ENCODE measurements around the gene GLRA1. TPM values are rescaled to one million over a fixed set of nuclear protein-coding genes. Genes with fewer than 3 reads are reported as not detected.
"Not testable (repeated sequence)": the region's sequence is repeated elsewhere in the genome, so short reads cannot be mapped to it uniquely, and the experiment has no call there.

The GLRA1 gene
- total RNA-seq, 1 donor from 2014 or later = not detected

- TF ChIP-seq CTCF (IDR thresholded peaks at IDR 0.05; ENCODE audit: unreplicated experiment) = no peak
- Mint-ChIP-seq H3K9me3 (ENCODE audit: unreplicated experiment) (no peaks in the 10 kb centered on the region), H3K4me3 (ENCODE audit: unreplicated experiment) (no peak overlapping the region), H3K27me3 (ENCODE audit: unreplicated experiment) (no peaks in the 10 kb centered on the region), H3K27ac (ENCODE audit: unreplicated experiment) (no peak overlapping the region), H3K36me3 (ENCODE audit: low read depth, unreplicated experiment) (no peaks in the 10 kb centered on the region), H3K4me1 (ENCODE audit: unreplicated experiment) (no peaks in the 10 kb centered on the region)
- no peak for DNase-seq (ENCODE audit: low spot score)
These were observed 77.9 kb downstream of the GLRA1 start for GRCh38 chr5:151846765-151847164.

- not testable (repeated sequence) for DNase-seq (ENCODE audit: low spot score); H3K27ac Mint-ChIP-seq (ENCODE audit: unreplicated experiment); H3K4me1 Mint-ChIP-seq (ENCODE audit: unreplicated experiment); H3K4me3 Mint-ChIP-seq (ENCODE audit: unreplicated experiment); H3K27me3 Mint-ChIP-seq (ENCODE audit: unreplicated experiment)
- H3K9me3 Mint-ChIP-seq (ENCODE audit: unreplicated experiment) = peaks cover 40% of the 10 kb centered on the region
- peaks cover 25% of the 10 kb centered on the region for H3K36me3 Mint-ChIP-seq (ENCODE audit: low read depth, unreplicated experiment)
These were observed 91.8 kb downstream of the GLRA1 start for GRCh38 chr5:151832843-151833242.

- H3K36me3 Mint-ChIP-seq (ENCODE audit: low read depth, unreplicated experiment) = peaks cover 24% of the 10 kb centered on the region
- TF ChIP-seq CTCF (IDR thresholded peaks at IDR 0.05; ENCODE audit: unreplicated experiment) = no peak
- H3K27ac Mint-ChIP-seq (ENCODE audit: unreplicated experiment) = no peak overlapping the region
- peaks cover 1% of the 10 kb centered on the region for H3K27me3 Mint-ChIP-seq (ENCODE audit: unreplicated experiment)
- peaks cover 26% of the 10 kb centered on the region for H3K9me3 Mint-ChIP-seq (ENCODE audit: unreplicated experiment)
- no peak for DNase-seq (ENCODE audit: low spot score)
- no peak overlapping the region for H3K4me3 Mint-ChIP-seq (ENCODE audit: unreplicated experiment)
- peaks cover 4% of the 10 kb centered on the region for H3K4me1 Mint-ChIP-seq (ENCODE audit: unreplicated experiment)
These were observed 95.3 kb downstream of the GLRA1 start for GRCh38 chr5:151829370-151829769.

- TF ChIP-seq CTCF (IDR thresholded peaks at IDR 0.05; ENCODE audit: unreplicated experiment) = peak; percentile 96
- Mint-ChIP-seq H3K27me3 (ENCODE audit: unreplicated experiment) (peaks cover 3% of the 10 kb centered on the region), H3K4me3 (ENCODE audit: unreplicated experiment) (no peak overlapping the region), H3K36me3 (ENCODE audit: low read depth, unreplicated experiment) (peaks cover 8% of the 10 kb centered on the region), H3K9me3 (ENCODE audit: unreplicated experiment) (no peaks in the 10 kb centered on the region), H3K27ac (ENCODE audit: unreplicated experiment) (no peak overlapping the region), H3K4me1 (ENCODE audit: unreplicated experiment) (peaks cover 8% of the 10 kb centered on the region)
- DNase-seq (ENCODE audit: low spot score) = peak; percentile 65
These were observed 99.2 kb downstream of the GLRA1 start for GRCh38 chr5:151825445-151825844.

- DNase-seq (ENCODE audit: low spot score) = no peak
- TF ChIP-seq CTCF (IDR thresholded peaks at IDR 0.05; ENCODE audit: unreplicated experiment) = no peak
- H3K9me3 Mint-ChIP-seq (ENCODE audit: unreplicated experiment) = no peaks in the 10 kb centered on the region
- peaks cover 8% of the 10 kb centered on the region for H3K4me1 Mint-ChIP-seq (ENCODE audit: unreplicated experiment)
- peaks cover 4% of the 10 kb centered on the region for H3K36me3 Mint-ChIP-seq (ENCODE audit: low read depth, unreplicated experiment)
- no peak overlapping the region for H3K27ac Mint-ChIP-seq (ENCODE audit: unreplicated experiment)
- no peak overlapping the region for H3K4me3 Mint-ChIP-seq (ENCODE audit: unreplicated experiment)
- H3K27me3 Mint-ChIP-seq (ENCODE audit: unreplicated experiment) = peaks cover 3% of the 10 kb centered on the region
These were observed 102.5 kb downstream of the GLRA1 start for GRCh38 chr5:151822141-151822540.

- H3K27me3 Mint-ChIP-seq (ENCODE audit: unreplicated experiment) = peaks cover 3% of the 10 kb centered on the region
- no peak for TF ChIP-seq CTCF (IDR thresholded peaks at IDR 0.05; ENCODE audit: unreplicated experiment)
These were observed 103.7 kb downstream of the GLRA1 start for GRCh38 chr5:151820903-151821302.

More at GRCh38 chr5:151820903-151821302, 103.7 kb downstream of the GLRA1 start:
- H3K9me3 Mint-ChIP-seq (ENCODE audit: unreplicated experiment) = no peaks in the 10 kb centered on the region
- no peak for DNase-seq (ENCODE audit: low spot score)
- H3K4me3 Mint-ChIP-seq (ENCODE audit: unreplicated experiment) = no peak overlapping the region
- no peak overlapping the region for H3K27ac Mint-ChIP-seq (ENCODE audit: unreplicated experiment)
- H3K4me1 Mint-ChIP-seq (ENCODE audit: unreplicated experiment) = peaks cover 8% of the 10 kb centered on the region
- peaks cover 4% of the 10 kb centered on the region for H3K36me3 Mint-ChIP-seq (ENCODE audit: low read depth, unreplicated experiment)

Measured in endothelial cell (in vitro differentiated cells).